A549 (cell line): ENCODE measurements around the gene AUTS2. TPM values are rescaled to one million over a fixed set of nuclear protein-coding genes. Genes with fewer than 3 reads are reported as not detected.
"Not testable (repeated sequence)": the region's sequence is repeated elsewhere in the genome, so short reads cannot be mapped to it uniquely, and the experiment has no call there.

Source experiments
- ATAC-seq, 2 experiments: fragments of 200-7000 bp in 1 of 2; fragments of >200 bp in 1 of 2; cut with Nextera tagmentation in 1 of 2; cut with Tn5 transposase in 1 of 2; 3 replicates each; pipeline versions ENCODE4 v1.8.0 to v1.9.1; 2018 to 2020; ENCODE audit warnings: mild to moderate bottlenecking in 1 of 2, moderate library complexity in 1 of 2
- CTCF ChIA-PET: fragments of 300-600 bp; sonication (Branson Sonifier 250); formaldehyde crosslinking; extraction: SDS; loops from one replicate; lab custom pipeline; 2021; ENCODE audit warnings: antibody characterized with exemption, inconsistent platforms; lab: Yijun Ruan, JAX
- POLR2A ChIA-PET: fragments of 350-600 bp; formaldehyde crosslinking; extraction: SDS; loops from one replicate; lab custom pipeline; 2021; ENCODE audit warnings: antibody characterized with exemption, inconsistent platforms; lab: Yijun Ruan, JAX
- DNase-seq, 2 experiments: peaks; one replicate each; pipeline versions ENCODE4 v3.0.0 to v3.0.0-alpha.2; 2011 to 2016; ENCODE audit warnings: low read depth in 1 of 2, low spot score in 1 of 2
- FAIRE-seq: peaks from 2 replicates; lab custom pipeline; 2011; peaks lifted over from hg19 to GRCh38; lab: Jason Lieb, UNC
- H3K27ac ChIP-seq, 2 experiments: fragments of >200 bp; sonication (Bioruptor Twin); formaldehyde crosslinking; 3 replicates each; pipeline ENCODE4 v1.5.1; 2016 to 2017
- H3K4me1 ChIP-seq: fragments of >200 bp; sonication (Bioruptor Twin); formaldehyde crosslinking; 3 replicates; pipeline ENCODE4 v1.6.1; 2016
- H3K4me2 ChIP-seq: fragments of >200 bp; sonication (Bioruptor Twin); formaldehyde crosslinking; 3 replicates; pipeline ENCODE4 v1.6.1; 2016
- H3K4me3 ChIP-seq: fragments of >200 bp; sonication (Bioruptor Twin); formaldehyde crosslinking; 3 replicates; pipeline ENCODE4 v1.5.1; 2016
- H3K9me3 ChIP-seq: fragments of >200 bp; sonication (Bioruptor Twin); formaldehyde crosslinking; 3 replicates; pipeline ENCODE4 v1.6.1; 2016
- BCL3 ChIP-seq: fragments of >200 bp; sonication (Bioruptor Twin); formaldehyde crosslinking; IDR thresholded peaks from 3 replicates; pipeline ENCODE4 v1.6.1; 2016
- BHLHE40 ChIP-seq: IDR thresholded peaks from 2 replicates; pipeline ENCODE4 v1.6.1; 2012; ENCODE audit warnings: low read depth, low read length, inconsistent platforms
- CBX8 ChIP-seq: fragments of 200-600 bp; sonication (generic); IDR thresholded peaks from 2 replicates; pipeline ENCODE4 v1.6.1; 2016
- CHD2 ChIP-seq: fragments of 150-350 bp; IDR thresholded peaks from 2 replicates; pipeline ENCODE4 v1.6.1; 2014; ENCODE audit warnings: low read length; ENCODE audit not compliant: partially characterized antibody
- CHD4 ChIP-seq: fragments of 200-600 bp; sonication (generic); IDR thresholded peaks from 2 replicates; pipeline ENCODE4 v1.6.1; 2016; ENCODE audit warnings: antibody characterized with exemption, mild to moderate bottlenecking, borderline replicate concordance
- CTCF ChIP-seq: fragments of >200 bp; sonication (Bioruptor Twin); formaldehyde crosslinking; IDR thresholded peaks from 3 replicates; pipeline ENCODE4 v1.5.1; 2016
- E2F6 ChIP-seq: IDR thresholded peaks from 2 replicates; pipeline ENCODE4 v1.6.1; 2012; ENCODE audit warnings: low read depth, borderline replicate concordance
- EHMT2 ChIP-seq: fragments of 200-600 bp; sonication (generic); IDR thresholded peaks from 2 replicates; pipeline ENCODE4 v1.6.1; 2016; ENCODE audit warnings: antibody characterized with exemption, low read depth, mild to moderate bottlenecking, moderate library complexity
- EP300 ChIP-seq, 2 experiments: fragments of >200 bp; sonication (Bioruptor Twin); formaldehyde crosslinking; IDR thresholded peaks; 2 replicates in 1 of 2; 3 replicates in 1 of 2; pipeline ENCODE4 v1.6.1; 2016 to 2017
- FOSB ChIP-seq: fragments of 250-450 bp; sonication (Bioruptor Pico); IDR thresholded peaks from 2 replicates; pipeline ENCODE4 v1.5.0; 2020; ENCODE audit warnings: mild to moderate bottlenecking, moderate library complexity
- FOSL2 ChIP-seq, 2 experiments: fragments of 450-650 bp in 1 of 2; fragments of >200 bp in 1 of 2; sonication (Bioruptor Twin) in 1 of 2; formaldehyde crosslinking; IDR thresholded peaks; 2 replicates each; pipeline versions ENCODE4 v1.5.0 to v1.6.1; 2016 to 2020; ENCODE audit warnings: mild to moderate bottlenecking in 1 of 2, moderate library complexity in 1 of 2
- FOXS1 ChIP-seq: fragments of 250-450 bp; sonication (Bioruptor Pico); IDR thresholded peaks from 2 replicates; pipeline ENCODE4 v1.5.0; 2020; ENCODE audit warnings: mild to moderate bottlenecking, moderate library complexity
- HDAC2 ChIP-seq: fragments of 200-600 bp; sonication (generic); IDR thresholded peaks from 2 replicates; pipeline ENCODE4 v1.6.1; 2016
- JUNB ChIP-seq: fragments of >200 bp; sonication (Bioruptor Twin); formaldehyde crosslinking; IDR thresholded peaks from 2 replicates; pipeline ENCODE4 v1.6.1; 2016
- MAZ ChIP-seq: fragments of 150-350 bp; IDR thresholded peaks from 2 replicates; pipeline ENCODE4 v1.6.1; 2014; ENCODE audit warnings: antibody characterized with exemption, low read depth, low read length, borderline replicate concordance
- MYC ChIP-seq: IDR thresholded peaks from 2 replicates; pipeline ENCODE4 v1.6.1; 2012; ENCODE audit warnings: mild to moderate bottlenecking, inconsistent platforms, low read length, improper control_type of control experiment, borderline replicate concordance
- NPAS2 ChIP-seq: fragments of 250-450 bp; sonication (Bioruptor Pico); IDR thresholded peaks from 2 replicates; pipeline ENCODE4 v1.8.0; 2022; ENCODE audit warnings: mild to moderate bottlenecking, moderate library complexity, borderline replicate concordance
- PHF8 ChIP-seq: fragments of 200-600 bp; sonication (generic); IDR thresholded peaks from 2 replicates; pipeline ENCODE4 v1.6.1; 2016; ENCODE audit warnings: low read depth, mild to moderate bottlenecking, antibody characterized with exemption, moderate library complexity, borderline replicate concordance
- POLR2AphosphoS2 ChIP-seq: conservative IDR thresholded peaks from 2 replicates; pipeline ENCODE4 v1.6.1; 2012; ENCODE audit warnings: low read length, improper control_type of control experiment, inconsistent platforms
- RARB ChIP-seq: fragments of 250-450 bp; sonication (Bioruptor Pico); IDR thresholded peaks from 2 replicates; pipeline ENCODE4 v1.8.0; 2021; ENCODE audit warnings: mild to moderate bottlenecking, moderate library complexity
- RFX5 ChIP-seq: fragments of 450-650 bp; IDR thresholded peaks from 2 replicates; pipeline ENCODE4 v1.7.1; 2014; ENCODE audit warnings: antibody characterized with exemption, mild to moderate bottlenecking, moderate library complexity
- ZC3H11A ChIP-seq: fragments of 450-650 bp; IDR thresholded peaks from 2 replicates; pipeline ENCODE4 v1.6.1; 2014; ENCODE audit warnings: antibody characterized with exemption, mild to moderate bottlenecking
- WGBS: methylation state at CpG from one replicate; pipeline ENCODE4 v1.1.6; 2017; ENCODE audit errors: missing lambda C conversion rate; 5-methylcytosine and 5-hydroxymethylcytosine counted together
- polyA plus RNA-seq, 4 experiments: library from polyadenylated mRNA; depleted of rRNA in 3 of 4; stranded (reverse); fragments of >200 nt; fragmentation: RNase III in 1 of 4; extraction: RNeasy Plus Mini Kit Qiagen cat#74134 plus additional on column Dnase treatment in 1 of 4; gene quantifications; 2 replicates in 3 of 4; 3 replicates in 1 of 4; pipeline ENCODE4 v1.2.3, GENCODE V29; 2011 to 2017
- TF ChIP-seq, protein P1 (sequence below): IDR thresholded peaks from 2 replicates; pipeline ENCODE4 v1.6.1; 2012
- TF ChIP-seq, protein P2 (sequence below): fragments of >200 bp; sonication (Bioruptor Twin); formaldehyde crosslinking; IDR thresholded peaks from 2 replicates; pipeline ENCODE4 v1.6.1; 2016

AUTS2 gene
- polyA plus RNA-seq, 2 of the 4 experiments (the other 2 are of a cell fraction): 1.6 to 3.6 TPM

- no peak for FAIRE-seq
- WGBS: 38% methylated on average over 4 of the region's 4 CpGs
- DNase-seq: no peak
- no peak overlapping the region for H3K4me2 ChIP-seq
- no peaks in the 10 kb centered on the region for H3K4me1 ChIP-seq
- ChIA-PET CTCF (interaction anchor here (2.2 kb wide), 1 partner anchor 8 kb away, joined by 10 read pairs; no protein-coding TSS in a partner anchor), POLR2A (no interaction called here)
- ATAC-seq: no peak
- TF ChIP-seq ZC3H11A: no peak
- no peak for TF ChIP-seq FOXS1
- no peak for TF ChIP-seq EP300 (IDR thresholded peaks at IDR 0.05)
- no peak for TF ChIP-seq CHD2
- TF ChIP-seq PHF8: no peak
- no peak for TF ChIP-seq BCL3
- no peak for TF ChIP-seq MYC
- TF ChIP-seq E2F6: no peak
- no peak for TF ChIP-seq MAZ
- no peak for TF ChIP-seq FOSB (CRISPR knock-in tag)
- TF ChIP-seq, protein P1, sequence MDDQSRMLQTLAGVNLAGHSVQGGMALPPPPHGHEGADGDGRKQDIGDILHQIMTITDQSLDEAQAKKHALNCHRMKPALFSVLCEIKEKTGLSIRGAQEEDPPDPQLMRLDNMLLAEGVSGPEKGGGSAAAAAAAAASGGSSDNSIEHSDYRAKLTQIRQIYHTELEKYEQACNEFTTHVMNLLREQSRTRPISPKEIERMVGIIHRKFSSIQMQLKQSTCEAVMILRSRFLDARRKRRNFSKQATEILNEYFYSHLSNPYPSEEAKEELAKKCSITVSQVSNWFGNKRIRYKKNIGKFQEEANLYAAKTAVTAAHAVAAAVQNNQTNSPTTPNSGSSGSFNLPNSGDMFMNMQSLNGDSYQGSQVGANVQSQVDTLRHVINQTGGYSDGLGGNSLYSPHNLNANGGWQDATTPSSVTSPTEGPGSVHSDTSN: no peak
- TF ChIP-seq CHD4: no peak
- TF ChIP-seq HDAC2: no peak
- no peak for TF ChIP-seq RFX5
- TF ChIP-seq JUNB: no peak
- no peak overlapping the region for H3K4me3 ChIP-seq
- no peaks in the 10 kb centered on the region for H3K9me3 ChIP-seq
- H3K27ac ChIP-seq: no peak overlapping the region
These were observed 993.9 kb downstream of the AUTS2 start for GRCh38 chr7:70592171-70592570.

DNA sequence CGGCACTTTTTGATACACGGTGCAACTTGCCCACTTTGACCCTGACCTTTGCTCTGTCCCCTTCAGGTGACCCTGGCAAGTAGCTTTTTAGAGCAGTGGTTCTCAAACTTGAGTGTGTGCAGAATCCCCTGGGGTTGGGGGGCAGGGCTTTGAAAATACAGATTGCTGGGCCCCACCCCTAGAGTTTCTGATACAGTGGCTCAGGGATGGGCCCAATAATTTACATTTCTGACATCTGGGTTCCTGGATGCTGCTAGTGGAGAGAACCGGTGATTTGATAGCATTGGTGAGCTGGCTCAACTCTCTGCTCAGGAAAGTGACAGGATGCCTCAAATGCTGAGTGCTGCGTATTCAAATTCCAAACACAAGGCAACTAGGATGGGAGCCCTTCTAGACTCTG is 995.9 kb downstream of the AUTS2 start:
- no peak for DNase-seq
- Histone ChIP-seq H3K9me3 (no peaks in the 10 kb centered on the region), H3K27ac (no peak overlapping the region), H3K4me3 (no peak overlapping the region), H3K4me2 (no peak overlapping the region), H3K4me1 (no peaks in the 10 kb centered on the region)
- ChIA-PET CTCF (interaction anchor here (1.1 to 2.2 kb wide), 2 partner anchors 10 to 54 kb away, joined by 3 to 10 read pairs; no protein-coding TSS in a partner anchor), POLR2A (no interaction called here)
- no peak for ATAC-seq
- WGBS: 46% methylated on average over 4 of the region's 4 CpGs
- no peak for FAIRE-seq
- TF ChIP-seq POLR2AphosphoS2 (no peak), NPAS2 (CRISPR knock-in tag) (no peak), BCL3 (no peak), FOSB (CRISPR knock-in tag) (no peak), CTCF (no peak), E2F6 (no peak), BHLHE40 (no peak), EHMT2 (no peak), FOSL2 (IDR thresholded peaks at IDR 0.05) (no peak), FOSL2 (CRISPR knock-in tag; IDR thresholded peaks at IDR 0.05) (no peak), CBX8 (no peak), RARB (CRISPR knock-in tag) (no peak)
- TF ChIP-seq, protein P2, sequence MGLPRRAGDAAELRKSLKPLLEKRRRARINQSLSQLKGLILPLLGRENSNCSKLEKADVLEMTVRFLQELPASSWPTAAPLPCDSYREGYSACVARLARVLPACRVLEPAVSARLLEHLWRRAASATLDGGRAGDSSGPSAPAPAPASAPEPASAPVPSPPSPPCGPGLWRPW: no peak

- FAIRE-seq, ATAC-seq, H3K4me2 ChIP-seq, H3K4me3 ChIP-seq, DNase-seq, H3K9me3 ChIP-seq, H3K4me1 ChIP-seq, H3K27ac ChIP-seq, POLR2A ChIA-PET: not testable (repeated sequence)
- 53% methylated on average over 7 of the region's 7 CpGs for WGBS
- CTCF ChIA-PET: interaction anchor here (1.1 kb wide), 1 partner anchor 54 kb away, joined by 3 read pairs; no protein-coding TSS in a partner anchor
These were observed 996.6 kb downstream of the AUTS2 start for GRCh38 chr7:70594885-70595284.
